Lower leg skin (tissue), 3 donors: ENCODE data around the gene IPO11.

Source experiments
- POLR2A ChIP-seq, 2 donors: fragments of 450-650 bp; IDR thresholded peaks; one replicate each; pipeline ENCODE4 v1.6.1; 2016 to 2017; ENCODE audit warnings: antibody characterized with exemption in 2 of 2, mild to moderate bottlenecking in 1 of 2, moderate library complexity in 1 of 2
- TF ChIP-seq, protein P1 (sequence below), 3 donors: fragments of 450-650 bp; IDR thresholded peaks; one replicate each; pipeline ENCODE4 v1.5.1; 2016; ENCODE audit warnings: antibody characterized with exemption in 3 of 3, mild to moderate bottlenecking in 3 of 3, moderate library complexity in 2 of 3

GRCh38 chr5:62623271-62623670, 210.7 kb downstream of the IPO11 start:
- TF ChIP-seq POLR2A (IDR thresholded peaks at IDR 0.05) = no peak
- TF ChIP-seq, protein P1, sequence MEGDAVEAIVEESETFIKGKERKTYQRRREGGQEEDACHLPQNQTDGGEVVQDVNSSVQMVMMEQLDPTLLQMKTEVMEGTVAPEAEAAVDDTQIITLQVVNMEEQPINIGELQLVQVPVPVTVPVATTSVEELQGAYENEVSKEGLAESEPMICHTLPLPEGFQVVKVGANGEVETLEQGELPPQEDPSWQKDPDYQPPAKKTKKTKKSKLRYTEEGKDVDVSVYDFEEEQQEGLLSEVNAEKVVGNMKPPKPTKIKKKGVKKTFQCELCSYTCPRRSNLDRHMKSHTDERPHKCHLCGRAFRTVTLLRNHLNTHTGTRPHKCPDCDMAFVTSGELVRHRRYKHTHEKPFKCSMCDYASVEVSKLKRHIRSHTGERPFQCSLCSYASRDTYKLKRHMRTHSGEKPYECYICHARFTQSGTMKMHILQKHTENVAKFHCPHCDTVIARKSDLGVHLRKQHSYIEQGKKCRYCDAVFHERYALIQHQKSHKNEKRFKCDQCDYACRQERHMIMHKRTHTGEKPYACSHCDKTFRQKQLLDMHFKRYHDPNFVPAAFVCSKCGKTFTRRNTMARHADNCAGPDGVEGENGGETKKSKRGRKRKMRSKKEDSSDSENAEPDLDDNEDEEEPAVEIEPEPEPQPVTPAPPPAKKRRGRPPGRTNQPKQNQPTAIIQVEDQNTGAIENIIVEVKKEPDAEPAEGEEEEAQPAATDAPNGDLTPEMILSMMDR (IDR thresholded peaks at IDR 0.05) = no peak
